Gastroesophageal sphincter (tissue), 4 donors: ENCODE data around the gene GRB2. TPM values are rescaled to one million over a fixed set of nuclear protein-coding genes. Genes with fewer than 3 reads are reported as not detected.

Source experiments
- ATAC-seq: fragments of 150-250 bp; one replicate; pipeline ENCODE4 v1.9.1; 2016; ENCODE audit warnings: mild to moderate bottlenecking, moderate library complexity
- H3K27ac ChIP-seq, 4 donors: fragments of 200-600 bp; sonication (generic) in 3 of 4; 1 replicate in 3 of 4; 2 replicates in 1 of 4; pipeline ENCODE4 v1.5.1; 2016 to 2019
- H3K27me3 ChIP-seq: fragments of 200-600 bp; sonication (generic); one replicate; pipeline ENCODE4 v1.5.1; 2019
- H3K36me3 ChIP-seq, 2 donors: fragments of 200-600 bp; sonication (generic); one replicate each; pipeline ENCODE4 v1.5.1; 2019; ENCODE audit warnings: control low read depth in 1 of 2
- H3K4me1 ChIP-seq, 3 donors: fragments of 200-600 bp; sonication (generic); 1 replicate in 2 of 3; 2 replicates in 1 of 3; pipeline ENCODE4 v1.5.1; 2016 to 2019; ENCODE audit warnings: control low read depth in 2 of 3
- H3K4me3 ChIP-seq, 2 donors: fragments of 200-600 bp; sonication (generic); one replicate each; pipeline ENCODE4 v1.5.1; 2019; ENCODE audit warnings: mild to moderate bottlenecking in 1 of 2, moderate library complexity in 1 of 2
- H3K9me3 ChIP-seq, 3 donors: fragments of 200-600 bp; sonication (generic); one replicate each; pipeline ENCODE4 v1.5.1; 2017 to 2019; ENCODE audit warnings: control low read depth in 2 of 3
- CTCF ChIP-seq, 4 experiments: fragments of 200-600 bp in 2 of 4; fragments of 450-650 bp in 2 of 4; sonication (generic) in 1 of 4; IDR thresholded peaks; one replicate each; pipeline ENCODE4 v1.5.1; 2017 to 2019; ENCODE audit warnings: antibody characterized with exemption in 4 of 4, mild to moderate bottlenecking in 2 of 4, moderate library complexity in 2 of 4
- EP300 ChIP-seq: sonication (generic); formaldehyde crosslinking; IDR thresholded peaks from one replicate; pipeline ENCODE4 v1.6.1; 2017; ENCODE audit warnings: antibody characterized with exemption, mild to moderate bottlenecking
- POLR2A ChIP-seq, 2 donors: fragments of 450-650 bp; IDR thresholded peaks; one replicate each; pipeline ENCODE4 v1.6.1; 2017; ENCODE audit warnings: antibody characterized with exemption in 2 of 2, mild to moderate bottlenecking in 2 of 2, moderate library complexity in 1 of 2
- POLR2AphosphoS5 ChIP-seq: sonication (generic); formaldehyde crosslinking; IDR thresholded peaks from one replicate; pipeline ENCODE4 v1.6.1; 2017; ENCODE audit warnings: antibody characterized with exemption
- WGBS, 2 donors: methylation state at CpG; one replicate each; pipeline ENCODE4 v1.1.5; 2018; ENCODE audit warnings: low coverage in 1 of 2; 5-methylcytosine and 5-hydroxymethylcytosine counted together
- total RNA-seq, 4 donors: library from RNA; depleted of rRNA; stranded (reverse); fragments of >200 nt; gene quantifications; one replicate each; pipeline ENCODE4 v1.1.0, GENCODE V29; 2016

The GRB2 gene
- total RNA-seq, 4 donors from 2014 or later = 80.6 to 113 (median 97.6) TPM

GRCh38 chr17:75339971-75340370, 65.5 kb downstream of the GRB2 start:
- peaks cover 0 to 51% (median 9%) of the 10 kb centered on the region in 3 donors for H3K4me1 ChIP-seq
- no peak for TF ChIP-seq CTCF (IDR thresholded peaks at IDR 0.05)
- no peak for TF ChIP-seq POLR2A (IDR thresholded peaks at IDR 0.05)
- TF ChIP-seq EP300 = no peak
- no peak for TF ChIP-seq POLR2AphosphoS5
- no peak overlapping the region for H3K4me3 ChIP-seq
- H3K27me3 ChIP-seq = no peaks in the 10 kb centered on the region
- H3K27ac ChIP-seq = no peak overlapping the region
- WGBS, 2 donors = 85 to 93% methylated on average over 3 of the region's 3 CpGs
- ATAC-seq = no peak
- H3K9me3 ChIP-seq = no peaks in the 10 kb centered on the region
- H3K36me3 ChIP-seq = no peaks in the 10 kb centered on the region

GRCh38 chr17:75338335-75338734, 67.1 kb downstream of the GRB2 start:
- Histone ChIP-seq H3K36me3 (no peaks in the 10 kb centered on the region), H3K9me3 (no peaks in the 10 kb centered on the region), H3K4me1 (peaks cover 0 to 35% (median 9%) of the 10 kb centered on the region in 3 donors), H3K4me3 (no peak overlapping the region), H3K27ac (no peak overlapping the region), H3K27me3 (no peaks in the 10 kb centered on the region)
- TF ChIP-seq POLR2A (IDR thresholded peaks at IDR 0.05) (no peak), CTCF (IDR thresholded peaks at IDR 0.05) (no peak), POLR2AphosphoS5 (no peak), EP300 (no peak)
- 39 to 40% methylated on average over 3 to 4 of the region's 6 CpGs for WGBS, 2 donors
- no peak for ATAC-seq

- Histone ChIP-seq H3K4me1 (peaks cover 0 to 24% (median 0%) of the 10 kb centered on the region in 3 donors), H3K27ac (no peak overlapping the region), H3K9me3 (no peaks in the 10 kb centered on the region), H3K36me3 (peaks cover 0 to 18% of the 10 kb centered on the region in 2 donors), H3K4me3 (no peak overlapping the region), H3K27me3 (no peaks in the 10 kb centered on the region)
- WGBS, 2 donors = 76 to 83% methylated on average over 2 to 3 of the region's 3 CpGs
- TF ChIP-seq POLR2AphosphoS5 = no peak
- TF ChIP-seq POLR2A (IDR thresholded peaks at IDR 0.05) = no peak
- no peak for TF ChIP-seq CTCF (IDR thresholded peaks at IDR 0.05)
- no peak for TF ChIP-seq EP300
- no peak for ATAC-seq
Observed at GRCh38 chr17:75335315-75335714, 70.2 kb downstream of the GRB2 start.

GRCh38 chr17:75334723-75335122, 70.8 kb downstream of the GRB2 start:
- no peak for ATAC-seq
- WGBS, 2 donors = 100% methylated on average over 1 to 2 of the region's 3 CpGs

More at GRCh38 chr17:75334723-75335122, 70.8 kb downstream of the GRB2 start:
- Histone ChIP-seq H3K4me1 (peaks cover 0 to 18% (median 0%) of the 10 kb centered on the region in 3 donors), H3K4me3 (no peak overlapping the region), H3K27ac (no peak overlapping the region), H3K36me3 (peaks cover 0 to 20% of the 10 kb centered on the region in 2 donors), H3K9me3 (no peaks in the 10 kb centered on the region), H3K27me3 (no peaks in the 10 kb centered on the region)
- TF ChIP-seq EP300 (no peak), POLR2A (IDR thresholded peaks at IDR 0.05) (no peak), POLR2AphosphoS5 (no peak), CTCF (IDR thresholded peaks at IDR 0.05) (no peak)
